D341Med (cell line): ENCODE data around the gene HFE.
"Not testable (repeated sequence)": the region's sequence is repeated elsewhere in the genome, so short reads cannot be mapped to it uniquely, and the experiment has no call there.

Source experiments
- DNase-seq: peaks from one replicate; pipeline ENCODE4 v3.0.0; 2012; ENCODE audit warnings: low spot score

The HFE gene

DNA sequence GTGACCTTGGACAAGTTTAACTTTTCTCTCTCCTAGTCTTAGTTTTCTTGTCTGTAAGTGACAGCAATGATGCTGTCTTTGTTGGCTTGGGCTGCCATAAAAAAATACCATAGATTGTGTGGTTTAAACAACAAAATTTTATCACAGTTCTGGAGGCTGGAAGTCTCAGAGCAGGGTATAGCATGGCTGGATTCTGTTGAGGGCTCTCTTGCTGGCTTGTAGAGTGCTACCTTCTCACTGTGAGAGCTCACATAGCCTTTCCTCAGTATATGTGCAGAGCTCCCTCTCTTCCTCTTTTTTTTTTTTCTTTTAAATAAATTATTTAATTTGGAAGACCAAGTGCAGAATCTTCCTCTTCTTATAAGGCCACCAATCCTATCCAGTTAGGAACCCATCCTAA, 26.3 kb downstream of the HFE start:
- DNase-seq = no peak

DNA sequence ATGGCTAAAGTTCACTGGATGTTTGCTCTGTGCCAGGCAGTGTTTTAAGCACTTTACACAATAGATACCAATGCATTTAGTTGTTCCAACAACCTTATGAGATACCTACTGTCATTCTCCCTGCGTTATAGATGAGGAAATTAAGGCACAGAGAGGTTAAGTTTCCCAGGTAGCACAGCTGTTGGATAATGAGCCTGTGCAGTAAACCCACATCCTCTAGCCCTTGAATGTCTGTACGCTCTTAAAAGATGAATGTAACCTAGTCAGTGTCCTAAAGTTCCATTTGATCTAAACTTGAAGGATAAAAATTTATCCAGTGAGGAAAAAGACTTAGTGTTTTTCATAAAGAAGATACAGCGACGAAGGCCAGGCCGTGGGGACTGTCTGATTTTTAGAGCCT, 28.0 kb downstream of the HFE start:
- DNase-seq = no peak

DNA sequence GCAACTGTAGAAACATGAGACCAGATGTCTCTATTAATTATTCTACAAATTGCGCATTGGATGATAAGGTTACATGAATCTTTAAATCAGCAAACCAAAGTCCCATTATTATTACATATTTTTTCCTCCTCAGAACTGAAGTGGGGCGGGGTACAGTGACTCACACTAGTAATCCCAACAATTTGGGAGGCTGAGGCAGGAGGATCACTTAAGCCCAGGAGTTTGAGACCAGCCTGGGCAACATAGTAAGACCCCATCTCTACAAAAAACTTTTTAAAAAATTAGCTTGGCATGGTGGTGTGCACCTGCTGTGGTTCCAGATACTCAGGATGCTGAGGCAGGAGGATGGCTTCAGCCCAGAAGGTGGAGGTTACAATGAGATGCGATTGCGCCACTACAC, 29.0 kb downstream of the HFE start:
- no peak for DNase-seq

- no peak for DNase-seq
These were observed 31.8 kb downstream of the HFE start for GRCh38 chr6:26118999-26119398.

DNA sequence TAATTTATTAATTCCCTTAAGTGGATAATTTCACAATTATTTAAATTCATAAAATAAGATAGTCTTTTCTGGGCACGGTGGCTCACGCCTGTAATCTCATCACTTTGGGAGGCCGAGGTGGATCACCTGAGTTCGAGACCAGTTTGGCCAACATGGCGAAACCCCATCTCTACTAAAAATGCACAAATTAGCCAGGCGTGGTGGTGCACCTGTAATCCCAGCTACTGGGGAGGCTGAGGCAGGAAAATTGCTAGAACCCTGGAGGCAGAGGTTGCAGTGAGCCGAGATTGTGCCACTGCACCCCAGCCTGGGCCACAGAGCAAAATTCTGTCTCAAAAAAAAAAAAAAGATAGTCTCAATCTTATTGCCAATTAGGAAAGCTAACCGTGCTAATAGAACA, 32.9 kb downstream of the HFE start:
- DNase-seq = not testable (repeated sequence)

- no peak for DNase-seq
These were observed 33.5 kb downstream of the HFE start for GRCh38 chr6:26120807-26121140.

DNA sequence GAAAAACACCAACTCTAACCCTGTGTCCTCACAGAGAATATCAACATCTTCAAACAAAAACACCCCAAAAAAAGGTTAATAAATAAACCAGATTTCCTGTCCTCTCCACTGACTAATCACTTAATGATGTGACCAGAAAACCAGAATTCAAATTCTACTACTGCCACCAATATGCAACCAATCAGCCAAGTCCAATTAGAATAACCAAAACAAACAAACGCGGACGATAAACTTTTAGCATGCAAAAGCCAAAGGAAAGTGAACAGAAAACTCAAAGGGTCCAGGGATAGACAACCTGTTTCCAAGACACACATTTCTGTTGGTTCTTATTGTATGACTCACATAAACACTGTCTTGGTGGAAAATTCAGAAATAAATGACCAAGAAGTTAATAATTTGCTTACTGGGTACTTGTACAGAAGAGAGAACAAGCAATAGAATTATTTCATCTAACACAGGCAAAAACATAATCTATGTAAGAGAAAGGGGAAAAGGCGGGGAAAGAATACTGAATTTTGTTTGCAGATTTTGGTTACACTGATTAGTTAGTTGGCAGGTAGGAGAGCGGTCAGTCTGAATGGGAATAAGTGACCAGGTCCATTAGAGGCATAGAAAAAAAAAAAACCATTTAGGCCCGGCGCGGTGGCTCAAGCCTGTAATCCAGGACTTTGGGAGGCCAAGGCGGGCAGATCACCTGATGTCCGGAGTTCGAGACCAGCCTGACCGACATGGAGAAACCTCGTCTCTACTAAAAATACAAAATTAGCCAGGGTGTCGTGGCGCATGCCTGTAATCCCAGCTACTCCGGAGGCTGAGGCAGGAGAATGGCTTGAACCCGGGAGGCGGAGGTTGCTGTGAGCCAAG, 34.1 kb downstream of the HFE start:
- DNase-seq = no peak

GRCh38 chr6:26122005-26122388, 34.8 kb downstream of the HFE start:
- no peak for DNase-seq

- DNase-seq = no peak
These were observed 35.2 kb downstream of the HFE start for GRCh38 chr6:26122402-26122792.

GRCh38 chr6:26122793-26123674, 35.8 kb downstream of the HFE start:
- peak; percentile 75 for DNase-seq

- no peak for DNase-seq
These were observed 36.4 kb downstream of the HFE start for GRCh38 chr6:26123675-26123946.

DNA sequence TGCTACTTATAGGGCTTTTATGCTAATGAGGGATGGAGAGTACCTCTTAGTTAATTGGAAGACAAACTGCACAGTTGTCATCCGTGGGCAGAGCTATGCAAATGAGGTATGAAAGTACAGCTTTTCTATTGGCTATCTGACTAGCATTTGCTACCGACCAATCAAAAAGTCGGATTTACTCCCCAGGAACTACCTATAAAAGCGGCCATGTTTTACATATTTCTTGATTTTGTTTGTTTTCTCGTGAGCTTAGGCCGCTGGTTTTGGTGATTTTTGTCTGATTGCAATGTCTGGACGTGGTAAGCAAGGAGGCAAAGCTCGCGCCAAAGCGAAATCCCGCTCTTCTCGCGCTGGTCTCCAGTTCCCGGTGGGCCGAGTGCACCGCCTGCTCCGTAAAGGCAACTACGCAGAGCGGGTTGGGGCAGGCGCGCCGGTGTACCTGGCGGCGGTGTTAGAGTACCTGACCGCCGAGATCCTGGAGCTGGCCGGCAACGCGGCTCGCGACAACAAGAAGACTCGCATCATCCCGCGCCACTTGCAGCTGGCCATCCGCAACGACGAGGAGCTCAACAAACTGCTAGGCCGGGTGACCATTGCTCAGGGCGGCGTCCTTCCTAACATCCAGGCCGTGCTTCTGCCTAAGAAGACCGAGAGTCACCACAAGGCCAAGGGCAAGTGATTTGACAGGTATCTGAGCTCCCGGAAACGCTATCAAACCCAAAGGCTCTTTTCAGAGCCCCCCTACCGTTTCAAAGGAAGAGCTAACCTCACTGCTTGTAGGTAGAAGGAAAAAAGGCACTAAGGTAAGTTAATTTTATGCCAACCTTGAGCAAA, 36.9 kb downstream of the HFE start:
- peak; percentile 78 for DNase-seq

GRCh38 chr6:26124781-26125685, 37.8 kb downstream of the HFE start:
- DNase-seq = no peak

DNA sequence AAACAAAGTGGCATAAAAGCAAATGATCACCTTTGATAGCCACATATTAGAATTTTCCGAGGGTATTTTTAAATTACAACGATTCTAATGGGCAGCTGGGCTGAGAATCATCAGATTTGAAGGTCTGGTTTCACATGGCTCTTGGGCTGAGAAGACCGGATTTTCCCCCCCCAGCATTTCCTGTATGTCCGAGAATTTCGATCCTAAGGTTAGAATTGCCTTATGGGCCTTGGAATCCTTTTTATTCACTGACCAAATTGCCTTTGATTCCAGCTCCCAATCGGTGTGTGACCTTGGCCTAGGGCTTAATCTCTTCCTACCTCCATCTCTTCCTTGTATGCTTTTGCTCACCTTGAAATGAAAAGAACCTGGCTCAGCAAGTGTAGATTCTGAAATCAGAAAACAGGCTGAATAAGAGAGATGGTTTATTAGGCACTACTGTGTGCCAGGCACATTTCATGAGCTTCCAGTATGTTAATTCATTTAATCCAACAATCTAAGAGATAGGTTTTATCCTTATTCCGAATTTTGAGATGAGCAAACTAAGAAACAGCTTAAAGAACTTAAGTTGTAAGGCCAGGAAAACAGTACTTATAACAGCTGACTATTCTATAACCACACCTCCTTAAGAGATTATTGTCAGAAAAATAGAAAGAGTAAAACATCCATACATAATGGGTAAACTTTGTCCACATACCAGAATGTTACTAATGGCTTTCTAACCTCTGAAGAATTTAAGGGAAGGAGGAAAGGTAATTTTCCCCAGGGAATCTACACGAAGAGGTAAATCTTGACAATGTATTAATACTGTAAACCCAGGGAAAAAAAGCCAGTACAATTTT, 39.4 kb downstream of the HFE start:
- no peak for DNase-seq

GRCh38 chr6:26128013-26128771, 41.0 kb downstream of the HFE start:
- no peak for DNase-seq

DNA sequence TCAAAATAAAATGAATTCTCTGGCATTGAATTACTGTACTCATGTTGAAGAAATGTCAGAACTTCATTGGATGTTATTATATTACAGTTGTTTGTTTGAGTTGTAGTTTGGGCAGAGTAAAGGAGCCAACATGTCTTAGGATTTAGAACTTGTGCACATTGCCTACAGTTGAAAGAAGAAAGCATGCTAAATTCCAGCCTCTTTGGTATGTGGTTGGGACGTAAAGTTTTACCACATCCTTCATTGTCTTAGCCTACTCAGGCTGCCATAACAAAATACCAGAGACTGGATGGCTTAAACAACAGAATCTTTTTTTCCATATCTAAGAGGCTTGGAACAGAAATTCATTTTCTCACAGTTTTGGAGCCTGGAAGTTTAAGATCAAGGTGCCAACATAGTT, 42.4 kb downstream of the HFE start:
- no peak for DNase-seq

GRCh38 chr6:26130581-26131249, 43.5 kb downstream of the HFE start:
- DNase-seq = no peak

- no peak for DNase-seq
These were observed 44.4 kb downstream of the HFE start for GRCh38 chr6:26131618-26132017.

DNA sequence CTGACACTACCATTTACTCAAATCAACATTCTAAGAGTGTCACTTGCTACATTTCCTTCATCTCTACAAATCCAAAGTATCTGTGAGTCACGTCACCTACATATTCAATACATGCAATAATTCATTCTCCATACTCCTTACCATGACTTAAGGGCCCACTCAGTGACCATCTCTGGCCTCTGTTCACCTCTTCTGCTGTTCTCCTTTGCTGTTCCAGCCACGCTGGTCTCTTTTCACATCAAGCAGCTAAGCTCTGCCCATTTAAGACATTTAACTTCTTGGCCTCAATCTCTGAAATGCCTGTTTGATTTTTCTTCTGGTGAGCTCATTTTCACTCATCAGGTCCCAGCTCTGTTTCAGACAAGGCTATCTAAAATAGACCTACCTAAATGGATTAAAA, 46.5 kb downstream of the HFE start:
- no peak for DNase-seq
